ENCODE results near the gene AFF2. TPM values are rescaled to one million over a fixed set of nuclear protein-coding genes. Genes with fewer than 3 reads are reported as not detected.
"Not testable (repeated sequence)": the region's sequence is repeated elsewhere in the genome, so short reads cannot be mapped to it uniquely, and the experiment has no call there.

AFF2 gene
- total RNA-seq, 1 donor from 2014 or later: 0.74 TPM

DNA sequence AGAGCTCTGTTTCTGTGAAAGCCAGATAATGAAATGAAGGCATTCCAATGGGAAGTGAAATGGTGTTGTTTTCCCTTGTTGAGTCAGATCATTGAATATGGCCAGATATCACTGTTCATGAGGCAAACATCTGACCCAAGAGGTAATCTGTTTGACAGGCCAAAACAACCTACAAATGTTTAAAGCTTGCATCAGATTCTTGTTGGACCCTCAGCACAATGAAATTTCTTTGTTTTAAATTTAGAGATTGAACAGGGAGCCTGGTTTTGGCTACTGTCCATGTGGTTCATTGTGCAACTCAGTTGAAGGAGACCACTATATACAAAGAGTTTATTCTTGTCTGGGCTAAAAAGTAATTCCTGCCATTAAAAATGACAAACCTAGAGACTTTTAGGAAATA lies 159.1 kb downstream of the AFF2 start:
- Histone ChIP-seq H3K27ac (no peak overlapping the region), H3K36me3 (no peaks in the 10 kb centered on the region), H3K9me3 (no peaks in the 10 kb centered on the region), H3K27me3 (no peaks in the 10 kb centered on the region), H3K4me1 (no peaks in the 10 kb centered on the region), H3K4me3 (no peak overlapping the region)
- no peak for DNase-seq (ENCODE audit: extremely low spot score in 2 of 2)
- TF ChIP-seq POLR2A (IDR thresholded peaks at IDR 0.05) (no peak), POLR2AphosphoS5 (IDR thresholded peaks at IDR 0.05; ENCODE audit: insufficient read depth in 1 of 2, low read depth in 1 of 2) (no peak)
- TF ChIP-seq, protein P1, sequence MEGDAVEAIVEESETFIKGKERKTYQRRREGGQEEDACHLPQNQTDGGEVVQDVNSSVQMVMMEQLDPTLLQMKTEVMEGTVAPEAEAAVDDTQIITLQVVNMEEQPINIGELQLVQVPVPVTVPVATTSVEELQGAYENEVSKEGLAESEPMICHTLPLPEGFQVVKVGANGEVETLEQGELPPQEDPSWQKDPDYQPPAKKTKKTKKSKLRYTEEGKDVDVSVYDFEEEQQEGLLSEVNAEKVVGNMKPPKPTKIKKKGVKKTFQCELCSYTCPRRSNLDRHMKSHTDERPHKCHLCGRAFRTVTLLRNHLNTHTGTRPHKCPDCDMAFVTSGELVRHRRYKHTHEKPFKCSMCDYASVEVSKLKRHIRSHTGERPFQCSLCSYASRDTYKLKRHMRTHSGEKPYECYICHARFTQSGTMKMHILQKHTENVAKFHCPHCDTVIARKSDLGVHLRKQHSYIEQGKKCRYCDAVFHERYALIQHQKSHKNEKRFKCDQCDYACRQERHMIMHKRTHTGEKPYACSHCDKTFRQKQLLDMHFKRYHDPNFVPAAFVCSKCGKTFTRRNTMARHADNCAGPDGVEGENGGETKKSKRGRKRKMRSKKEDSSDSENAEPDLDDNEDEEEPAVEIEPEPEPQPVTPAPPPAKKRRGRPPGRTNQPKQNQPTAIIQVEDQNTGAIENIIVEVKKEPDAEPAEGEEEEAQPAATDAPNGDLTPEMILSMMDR (IDR thresholded peaks at IDR 0.05): no peak
- intact Hi-C loops (cut with DNase I): no loop called here

DNA sequence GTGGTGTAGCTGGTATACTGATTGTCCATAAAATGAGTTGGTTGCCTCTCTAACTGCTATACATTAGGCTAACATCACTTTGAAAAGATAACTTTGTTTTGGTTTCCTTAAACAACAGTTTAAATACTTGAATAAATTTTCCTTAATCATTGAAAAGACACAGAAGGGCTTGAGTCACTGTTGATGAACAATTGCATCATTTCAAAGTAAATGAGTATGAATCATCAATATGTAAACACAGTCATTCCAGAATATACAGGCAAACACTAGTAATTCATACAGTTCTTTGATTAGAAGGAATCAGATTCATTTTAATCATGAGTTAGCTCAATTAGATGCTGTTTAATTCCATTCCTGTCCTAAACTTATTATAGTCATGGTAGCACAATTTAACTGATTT lies 160.6 kb downstream of the AFF2 start:
- intact Hi-C loops (cut with DNase I): no loop called here
- H3K4me1 ChIP-seq: no peaks in the 10 kb centered on the region
- no peak overlapping the region for H3K4me3 ChIP-seq
- TF ChIP-seq, protein P1 (IDR thresholded peaks at IDR 0.05): no peak
- TF ChIP-seq POLR2AphosphoS5 (IDR thresholded peaks at IDR 0.05; ENCODE audit: insufficient read depth in 1 of 2, low read depth in 1 of 2) (no peak), POLR2A (IDR thresholded peaks at IDR 0.05) (no peak)
- H3K27ac ChIP-seq: no peak overlapping the region
- DNase-seq (ENCODE audit: extremely low spot score in 2 of 2): no peak
- H3K36me3 ChIP-seq: no peaks in the 10 kb centered on the region
- H3K9me3 ChIP-seq: no peaks in the 10 kb centered on the region
- H3K27me3 ChIP-seq: no peaks in the 10 kb centered on the region

DNA sequence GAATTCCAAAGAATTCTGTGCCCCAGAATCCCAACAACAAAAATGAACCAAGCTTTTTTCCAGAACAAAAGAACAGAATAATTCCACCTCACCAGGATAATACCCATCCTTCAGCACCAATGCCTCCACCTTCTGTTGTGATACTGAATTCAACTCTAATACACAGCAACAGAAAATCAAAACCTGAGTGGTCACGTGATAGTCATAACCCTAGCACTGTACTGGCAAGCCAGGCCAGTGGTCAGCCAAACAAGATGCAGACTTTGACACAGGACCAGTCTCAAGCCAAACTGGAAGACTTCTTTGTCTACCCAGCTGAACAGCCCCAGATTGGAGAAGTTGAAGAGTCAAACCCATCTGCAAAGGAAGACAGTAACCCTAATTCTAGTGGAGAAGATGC lies 161.6 kb downstream of the AFF2 start:
- TF ChIP-seq POLR2AphosphoS5 (IDR thresholded peaks at IDR 0.05; ENCODE audit: insufficient read depth in 1 of 2, low read depth in 1 of 2): no peak
- TF ChIP-seq, protein P1 (IDR thresholded peaks at IDR 0.05): no peak
- no peak for TF ChIP-seq POLR2A (IDR thresholded peaks at IDR 0.05)
- no peak overlapping the region for H3K27ac ChIP-seq
- H3K9me3 ChIP-seq: no peaks in the 10 kb centered on the region
- H3K36me3 ChIP-seq: no peaks in the 10 kb centered on the region
- no peaks in the 10 kb centered on the region for H3K4me1 ChIP-seq
- H3K4me3 ChIP-seq: no peak overlapping the region
- no peaks in the 10 kb centered on the region for H3K27me3 ChIP-seq
- intact Hi-C loops (cut with DNase I): no loop called here
- DNase-seq (ENCODE audit: extremely low spot score in 2 of 2): no peak

DNA sequence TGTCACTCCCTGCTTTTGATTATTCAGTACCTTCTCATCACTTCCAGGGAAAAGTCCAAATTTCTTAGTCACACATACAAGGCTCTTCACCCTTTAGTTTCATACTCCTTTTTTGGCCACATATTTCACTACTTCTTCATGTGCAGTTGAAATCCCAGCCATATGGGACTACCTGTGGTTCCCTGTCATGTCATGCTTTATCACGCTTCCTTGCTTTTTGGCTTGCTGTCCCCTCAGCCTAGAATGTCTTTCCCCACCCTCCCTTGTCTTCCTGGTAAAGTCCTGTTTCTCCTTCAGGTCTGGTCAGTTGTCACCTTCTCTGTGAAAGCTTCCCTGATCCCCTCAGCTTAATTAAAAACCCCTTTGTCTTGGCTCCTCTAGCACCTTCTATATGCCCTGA lies 163.8 kb downstream of the AFF2 start:
- peaks cover 8% of the 10 kb centered on the region for H3K9me3 ChIP-seq
- DNase-seq (ENCODE audit: extremely low spot score in 2 of 2): no peak
- TF ChIP-seq POLR2AphosphoS5 (IDR thresholded peaks at IDR 0.05; ENCODE audit: insufficient read depth in 1 of 2, low read depth in 1 of 2) (no peak), POLR2A (IDR thresholded peaks at IDR 0.05) (no peak)
- TF ChIP-seq, protein P1 (IDR thresholded peaks at IDR 0.05): no peak
- intact Hi-C loops (cut with DNase I): no loop called here
- H3K36me3 ChIP-seq: no peaks in the 10 kb centered on the region
- no peak overlapping the region for H3K27ac ChIP-seq
- no peaks in the 10 kb centered on the region for H3K4me1 ChIP-seq
- no peak overlapping the region for H3K4me3 ChIP-seq
- no peaks in the 10 kb centered on the region for H3K27me3 ChIP-seq

DNA sequence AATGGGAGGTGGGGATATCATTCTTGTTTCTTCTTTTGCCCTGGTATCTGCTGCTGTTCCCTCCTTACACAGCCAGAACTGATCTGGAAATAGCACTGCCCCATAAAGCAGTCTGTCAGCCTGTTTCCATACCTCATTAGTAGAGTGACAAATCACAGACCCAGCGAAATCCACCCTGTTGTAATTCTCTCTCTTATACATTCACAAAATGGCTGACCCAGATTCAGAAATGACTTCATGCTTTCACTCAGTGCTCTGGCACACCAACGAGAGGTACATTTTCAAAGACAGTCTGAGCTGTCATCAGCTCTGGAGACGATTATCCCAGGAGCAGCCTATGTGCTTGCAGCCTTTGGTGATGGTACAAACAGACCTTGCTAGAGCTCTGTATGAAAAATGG lies 164.6 kb downstream of the AFF2 start:
- H3K9me3 ChIP-seq: peaks cover 8% of the 10 kb centered on the region
- H3K27ac ChIP-seq: no peak overlapping the region
- H3K4me1 ChIP-seq: no peaks in the 10 kb centered on the region
- no peak for DNase-seq (ENCODE audit: extremely low spot score in 2 of 2)
- H3K4me3 ChIP-seq: no peak overlapping the region
- intact Hi-C loops (cut with DNase I): no loop called here
- TF ChIP-seq POLR2AphosphoS5 (IDR thresholded peaks at IDR 0.05; ENCODE audit: insufficient read depth in 1 of 2, low read depth in 1 of 2) (no peak), POLR2A (IDR thresholded peaks at IDR 0.05) (no peak)
- TF ChIP-seq, protein P1 (IDR thresholded peaks at IDR 0.05): no peak
- H3K36me3 ChIP-seq: no peaks in the 10 kb centered on the region
- H3K27me3 ChIP-seq: no peaks in the 10 kb centered on the region

DNA sequence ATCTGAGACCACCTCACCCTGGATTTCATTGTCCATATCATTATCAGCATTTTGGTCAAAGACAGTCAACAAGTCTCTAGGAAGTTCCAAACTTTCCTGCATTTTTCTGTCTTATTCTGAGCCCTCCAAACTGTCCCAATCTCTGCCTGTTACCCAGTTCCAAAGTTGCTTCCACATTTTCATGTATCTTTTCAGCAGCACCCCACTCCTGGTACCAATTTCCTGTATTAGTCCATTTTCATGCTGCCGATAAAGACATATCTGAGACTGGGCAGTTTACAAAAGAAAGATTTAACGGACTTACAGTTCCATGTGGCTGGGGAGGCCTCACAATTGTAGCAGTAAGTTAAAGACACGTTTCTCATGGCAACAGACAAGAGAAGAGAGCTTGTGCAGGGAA lies 168.8 kb downstream of the AFF2 start:
- H3K4me3 ChIP-seq; H3K27me3 ChIP-seq; H3K36me3 ChIP-seq; intact Hi-C loops (cut with DNase I); H3K9me3 ChIP-seq; DNase-seq (ENCODE audit: extremely low spot score in 2 of 2); H3K4me1 ChIP-seq; H3K27ac ChIP-seq: not testable (repeated sequence)
